Activated CD4-positive, alpha-beta T cell treated with anti-CD3 and anti-CD28 coated beads for 36 hours (primary cell): Measurements from ENCODE around the gene SDK1. TPM values are rescaled to one million over a fixed set of nuclear protein-coding genes. Genes with fewer than 3 reads are reported as not detected.
"Not testable (repeated sequence)": the region's sequence is repeated elsewhere in the genome, so short reads cannot be mapped to it uniquely, and the experiment has no call there.

Source experiments
- ATAC-seq: fragments of 200-7000 bp; cut with Tn5 transposase; one replicate; pipeline ENCODE4 v1.10.0; 2021; ENCODE audit warnings: mild to moderate bottlenecking, moderate library complexity
- CTCF ChIA-PET: fragments of 350-600 bp; sonication (Branson Sonifier 250); formaldehyde crosslinking; loops from one replicate; lab custom pipeline; 2021; ENCODE audit warnings: antibody characterized with exemption; lab: Charles Lee
- POLR2A ChIA-PET: fragments of 350-600 bp; sonication (Branson Sonifier 250); formaldehyde crosslinking; loops from one replicate; lab custom pipeline; 2021; ENCODE audit warnings: antibody characterized with exemption, inconsistent platforms; lab: Charles Lee
- DNase-seq: peaks from one replicate; pipeline ENCODE4 v3.0.0-alpha.2; 2020
- H3K27ac Mint-ChIP-seq: one replicate; pipeline ENCODE4 v1.8.0; 2021; ENCODE audit warnings: mixed read lengths
- H3K27me3 Mint-ChIP-seq: one replicate; pipeline ENCODE4 v1.8.0; 2021; ENCODE audit warnings: mixed read lengths
- H3K36me3 Mint-ChIP-seq: one replicate; pipeline ENCODE4 v1.8.0; 2021; ENCODE audit warnings: low read depth, mixed read lengths
- H3K4me1 Mint-ChIP-seq: one replicate; pipeline ENCODE4 v1.8.0; 2021; ENCODE audit warnings: mixed read lengths
- H3K4me3 Mint-ChIP-seq: one replicate; pipeline ENCODE4 v1.8.0; 2021; ENCODE audit warnings: mild to moderate bottlenecking, moderate library complexity, mixed read lengths
- H3K9me3 Mint-ChIP-seq: one replicate; pipeline ENCODE4 v1.8.0; 2021; ENCODE audit warnings: low read depth, mixed read lengths
- intact Hi-C, 2 experiments: fragments of 100-400 bp; cut with DNase I in 1 of 2; cut with micrococcal nuclease in 1 of 2; formaldehyde crosslinking; loops; one replicate each; pipeline versions ENCODE4 v1.14.2 to v1.15.1; 2022 to 2024; cut with DNase I, micrococcal nuclease
- total RNA-seq, 2 experiments: library from RNA; stranded (reverse); gene quantifications; one replicate each; pipeline ENCODE4 v1.2.3, GENCODE V29; 2021

Gene SDK1
- total RNA-seq, 2 experiments from 2014 or later: 1.1 to 1.9 TPM

- POLR2A ChIA-PET: no interaction called here
- no peak for ATAC-seq
These were observed 446.4 kb downstream of the SDK1 start for GRCh38 chr7:3747467-3747866.

GRCh38 chr7:3748389-3748788 lies 447.3 kb downstream of the SDK1 start:
- POLR2A ChIA-PET: no interaction called here
- no peaks in the 10 kb centered on the region for H3K4me1 Mint-ChIP-seq
- intact Hi-C loops: no loop called here

More at GRCh38 chr7:3747467-3747866, 446.4 kb downstream of the SDK1 start:
- CTCF ChIA-PET: no interaction called here
- H3K27me3 Mint-ChIP-seq: peaks cover 2% of the 10 kb centered on the region
- no peaks in the 10 kb centered on the region for H3K9me3 Mint-ChIP-seq
- no peaks in the 10 kb centered on the region for H3K36me3 Mint-ChIP-seq
- H3K4me3 Mint-ChIP-seq: no peak overlapping the region
- H3K27ac Mint-ChIP-seq: no peak overlapping the region
- intact Hi-C loops: no loop called here
- no peaks in the 10 kb centered on the region for H3K4me1 Mint-ChIP-seq
- no peak for DNase-seq

DNA sequence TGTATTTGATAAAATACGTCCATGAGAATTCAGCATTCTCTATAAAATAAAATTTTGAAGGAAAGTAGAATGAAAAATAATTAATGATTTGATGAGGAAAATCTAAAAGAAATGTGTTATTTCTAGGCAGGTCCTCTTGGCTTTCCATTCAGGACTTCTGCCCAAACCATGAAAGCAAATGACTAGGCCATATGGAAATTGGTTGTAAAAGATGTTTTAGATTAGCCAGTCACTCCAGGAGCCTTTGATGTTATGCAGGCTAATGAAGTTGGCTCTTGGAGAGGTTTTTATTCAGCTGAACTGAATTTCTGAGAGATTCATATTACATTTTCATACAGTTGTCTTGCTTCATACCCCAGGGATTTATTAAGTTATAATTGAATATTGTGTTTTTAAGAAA lies 452.8 kb downstream of the SDK1 start:
- H3K4me1 Mint-ChIP-seq: no peaks in the 10 kb centered on the region
- no peaks in the 10 kb centered on the region for H3K9me3 Mint-ChIP-seq
- H3K36me3 Mint-ChIP-seq: no peaks in the 10 kb centered on the region

More at GRCh38 chr7:3748389-3748788, 447.3 kb downstream of the SDK1 start:
- ATAC-seq: no peak
- CTCF ChIA-PET: no interaction called here
- Mint-ChIP-seq H3K36me3 (no peaks in the 10 kb centered on the region), H3K27ac (no peak overlapping the region), H3K27me3 (no peaks in the 10 kb centered on the region), H3K9me3 (no peaks in the 10 kb centered on the region), H3K4me3 (no peak overlapping the region)
- DNase-seq: no peak

GRCh38 chr7:3754493-3755341 lies 453.7 kb downstream of the SDK1 start:
- POLR2A ChIA-PET: no interaction called here
- no peaks in the 10 kb centered on the region for H3K4me1 Mint-ChIP-seq
- ATAC-seq (peak; percentile 16), DNase-seq (no peak)
- H3K27me3 Mint-ChIP-seq: no peaks in the 10 kb centered on the region
- no peaks in the 10 kb centered on the region for H3K36me3 Mint-ChIP-seq
- H3K4me3 Mint-ChIP-seq: no peak overlapping the region
- H3K27ac Mint-ChIP-seq: no peak overlapping the region
- no peaks in the 10 kb centered on the region for H3K9me3 Mint-ChIP-seq
- intact Hi-C loops: no loop called here
- CTCF ChIA-PET: no interaction called here

More for the DNA sequence above, 452.8 kb downstream of the SDK1 start:
- CTCF ChIA-PET: no interaction called here
- Mint-ChIP-seq H3K27me3 (no peaks in the 10 kb centered on the region), H3K4me3 (no peak overlapping the region), H3K27ac (no peak overlapping the region)
- ATAC-seq (no peak), DNase-seq (no peak)
- intact Hi-C loops: no loop called here
- POLR2A ChIA-PET: no interaction called here

GRCh38 chr7:3755778-3756453 lies 454.9 kb downstream of the SDK1 start:
- H3K9me3 Mint-ChIP-seq, ATAC-seq, H3K27ac Mint-ChIP-seq, H3K27me3 Mint-ChIP-seq, H3K4me1 Mint-ChIP-seq, DNase-seq, CTCF ChIA-PET, H3K4me3 Mint-ChIP-seq, intact Hi-C loops, POLR2A ChIA-PET, H3K36me3 Mint-ChIP-seq: not testable (repeated sequence)

- POLR2A ChIA-PET: no interaction called here
- Mint-ChIP-seq H3K4me1 (no peaks in the 10 kb centered on the region), H3K36me3 (no peaks in the 10 kb centered on the region), H3K4me3 (no peak overlapping the region), H3K9me3 (no peaks in the 10 kb centered on the region), H3K27me3 (peaks cover 2% of the 10 kb centered on the region), H3K27ac (no peak overlapping the region)
- ATAC-seq (no peak), DNase-seq (no peak)
- intact Hi-C loops: no loop called here
- CTCF ChIA-PET: no interaction called here
These were observed 456.0 kb downstream of the SDK1 start for GRCh38 chr7:3757059-3757458.

- intact Hi-C loops: no loop called here
- ATAC-seq (no peak), DNase-seq (no peak)
- ChIA-PET CTCF (no interaction called here), POLR2A (no interaction called here)
- Mint-ChIP-seq H3K9me3 (no peaks in the 10 kb centered on the region), H3K4me3 (no peak overlapping the region), H3K4me1 (no peaks in the 10 kb centered on the region), H3K27ac (no peak overlapping the region), H3K27me3 (peaks cover 2% of the 10 kb centered on the region), H3K36me3 (no peaks in the 10 kb centered on the region)
These were observed 459.6 kb downstream of the SDK1 start for GRCh38 chr7:3760651-3761050.

GRCh38 chr7:3762146-3762831 lies 461.2 kb downstream of the SDK1 start:
- H3K27ac Mint-ChIP-seq: no peak overlapping the region
- no peak for ATAC-seq
- no peak overlapping the region for H3K4me3 Mint-ChIP-seq
- POLR2A ChIA-PET: no interaction called here
- intact Hi-C loops: no loop called here
- H3K9me3 Mint-ChIP-seq: no peaks in the 10 kb centered on the region
- H3K27me3 Mint-ChIP-seq: peaks cover 5% of the 10 kb centered on the region
- no peak for DNase-seq
- CTCF ChIA-PET: no interaction called here
- H3K36me3 Mint-ChIP-seq: no peaks in the 10 kb centered on the region
- H3K4me1 Mint-ChIP-seq: no peaks in the 10 kb centered on the region

GRCh38 chr7:3767917-3768777 lies 467.1 kb downstream of the SDK1 start:
- ATAC-seq (no peak), DNase-seq (no peak)
- peaks cover 5% of the 10 kb centered on the region for H3K27me3 Mint-ChIP-seq
- H3K36me3 Mint-ChIP-seq: no peaks in the 10 kb centered on the region
- intact Hi-C loops: no loop called here
- H3K4me1 Mint-ChIP-seq: no peaks in the 10 kb centered on the region
- POLR2A ChIA-PET: no interaction called here
- H3K4me3 Mint-ChIP-seq: no peak overlapping the region
- CTCF ChIA-PET: interaction anchor here (1.0 to 1.2 kb wide), 2 partner anchors 10 to 98 kb away, joined by 3 read pairs; no protein-coding TSS in a partner anchor
- H3K27ac Mint-ChIP-seq: no peak overlapping the region
- no peaks in the 10 kb centered on the region for H3K9me3 Mint-ChIP-seq

DNA sequence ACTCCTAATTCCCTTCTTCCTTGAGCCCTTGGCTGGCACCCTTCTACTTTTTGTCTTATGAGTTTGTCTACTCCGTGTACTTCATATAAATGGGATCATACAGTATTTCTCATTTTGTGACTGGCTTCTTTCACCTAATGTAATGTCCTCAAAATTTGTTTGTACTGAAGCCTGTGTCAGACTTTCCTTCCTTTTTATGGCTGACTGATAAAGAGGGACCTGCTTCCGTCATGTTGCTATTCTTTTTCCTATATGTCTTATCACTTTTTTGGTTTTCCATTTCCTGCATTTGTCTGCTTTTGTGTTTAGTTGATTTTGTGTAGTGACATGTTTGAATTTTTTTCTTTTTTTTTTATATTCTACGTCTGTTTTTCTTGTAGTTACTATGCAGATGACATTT lies 470.9 kb downstream of the SDK1 start:
- intact Hi-C loops: no loop called here
- Mint-ChIP-seq H3K36me3 (no peaks in the 10 kb centered on the region), H3K27me3 (peaks cover 3% of the 10 kb centered on the region), H3K4me3 (no peak overlapping the region), H3K27ac (no peak overlapping the region), H3K9me3 (no peaks in the 10 kb centered on the region), H3K4me1 (no peaks in the 10 kb centered on the region)
- DNase-seq (no peak), ATAC-seq (no peak)
- ChIA-PET POLR2A (no interaction called here), CTCF (no interaction called here)

DNA sequence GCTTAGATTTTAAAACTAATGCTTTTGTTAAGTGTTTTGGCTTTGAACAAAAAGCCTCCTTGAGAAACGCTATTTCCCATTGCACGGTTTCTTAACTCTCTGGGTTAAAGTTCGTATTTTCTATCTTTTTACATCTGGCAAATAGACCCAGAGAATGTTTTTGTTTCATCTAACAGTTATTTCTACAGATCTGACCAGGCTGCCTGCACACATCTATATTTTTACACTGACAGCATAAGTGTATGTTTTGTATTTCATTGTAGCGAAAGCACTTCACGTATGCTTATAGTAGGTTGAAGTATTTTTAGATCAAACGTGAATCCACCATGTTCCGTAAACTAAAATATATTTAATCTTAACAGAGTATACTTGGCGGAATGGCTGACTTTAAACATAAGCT lies 477.3 kb downstream of the SDK1 start:
- ATAC-seq: no peak
- H3K9me3 Mint-ChIP-seq: peaks cover 15% of the 10 kb centered on the region
- no peaks in the 10 kb centered on the region for H3K27me3 Mint-ChIP-seq
- no peak overlapping the region for H3K27ac Mint-ChIP-seq
- POLR2A ChIA-PET: no interaction called here
- intact Hi-C loops: no loop called here
- DNase-seq: no peak
- no peaks in the 10 kb centered on the region for H3K36me3 Mint-ChIP-seq
- no peaks in the 10 kb centered on the region for H3K4me1 Mint-ChIP-seq
- CTCF ChIA-PET: interaction anchor here (1.7 kb wide), 1 partner anchor 10 kb away, joined by 3 read pairs; no protein-coding TSS in a partner anchor
- no peak overlapping the region for H3K4me3 Mint-ChIP-seq
